Neuronal stem cell (in vitro differentiated cells): Measurements from ENCODE around the gene DEFB114.

ENCODE experiments used
- DNase-seq: peaks from one replicate; pipeline ENCODE4 v3.0.0-alpha.2; 2013; ENCODE audit warnings: low spot score
- H2AFZ ChIP-seq: one replicate; pipeline ENCODE4 v1.6.1; 2013; ENCODE audit warnings: mild to moderate bottlenecking, low read length, inconsistent platforms
- H2AK5ac ChIP-seq: 2 replicates; pipeline ENCODE4 v1.6.1; 2013; ENCODE audit warnings: low read depth, mild to moderate bottlenecking, inconsistent platforms, low read length, moderate library complexity, mixed read lengths
- H2BK120ac ChIP-seq: 2 replicates; pipeline ENCODE4 v1.6.1; 2013; ENCODE audit warnings: low read depth, mild to moderate bottlenecking, inconsistent platforms, low read length, moderate library complexity, mixed read lengths
- H2BK12ac ChIP-seq: one replicate; pipeline ENCODE4 v1.6.1; 2013; ENCODE audit warnings: low read length, inconsistent platforms
- H2BK15ac ChIP-seq: 2 replicates; pipeline ENCODE4 v1.6.1; 2013; ENCODE audit warnings: mild to moderate bottlenecking, low read length, inconsistent platforms, mixed read lengths
- H2BK5ac ChIP-seq: one replicate; pipeline ENCODE4 v1.6.1; 2013; ENCODE audit warnings: inconsistent platforms, mild to moderate bottlenecking, low read length, moderate library complexity
- H3K14ac ChIP-seq: one replicate; pipeline ENCODE4 v1.6.1; 2013; ENCODE audit warnings: low read length, inconsistent platforms
- H3K18ac ChIP-seq: 2 replicates; pipeline ENCODE4 v1.6.1; 2013; ENCODE audit warnings: low read length, inconsistent platforms
- H3K23ac ChIP-seq: 2 replicates; pipeline ENCODE4 v1.6.1; 2013; ENCODE audit warnings: low read depth, mild to moderate bottlenecking, mixed read lengths, low read length, inconsistent platforms; ENCODE audit not compliant: poor library complexity
- H3K27ac ChIP-seq: replicated peaks from 3 replicates; pipeline ENCODE4 v1.5.1; 2013; ENCODE audit warnings: low read length, inconsistent platforms
- H3K27me3 ChIP-seq, 3 experiments: 2 replicates each; pipeline ENCODE4 v1.6.1; 2013; ENCODE audit warnings: low read length in 3 of 3, mild to moderate bottlenecking in 2 of 3, inconsistent platforms in 1 of 3, low read depth in 1 of 3, mixed read lengths in 1 of 3, moderate library complexity in 1 of 3; ENCODE audit not compliant: control insufficient read depth in 3 of 3, insufficient read depth in 3 of 3
- H3K36me3 ChIP-seq, 2 donors: replicated peaks in 1 of 2; 2 replicates each; pipeline ENCODE4 v1.6.1; 2013; ENCODE audit warnings: low read length in 2 of 2; ENCODE audit not compliant: control insufficient read depth in 2 of 2, insufficient read depth in 2 of 2
- H3K4ac ChIP-seq: 2 replicates; pipeline ENCODE4 v1.6.1; 2013; ENCODE audit warnings: inconsistent platforms, mild to moderate bottlenecking, low read length, moderate library complexity
- H3K4me1 ChIP-seq, 2 donors: 1 replicate in 1 of 2; 2 replicates in 1 of 2; pipeline ENCODE4 v1.6.1; 2013; ENCODE audit warnings: low read length in 2 of 2, low read depth in 1 of 2; ENCODE audit not compliant: control insufficient read depth in 2 of 2, insufficient read depth in 1 of 2
- H3K4me2 ChIP-seq: one replicate; pipeline ENCODE4 v1.6.1; 2013; ENCODE audit warnings: mild to moderate bottlenecking, low read length, inconsistent platforms; ENCODE audit not compliant: insufficient read depth, poor library complexity, severe bottlenecking
- H3K4me3 ChIP-seq, 2 donors: 2 replicates each; pipeline ENCODE4 v1.5.1; 2013; ENCODE audit warnings: low read length in 2 of 2, mild to moderate bottlenecking in 2 of 2, inconsistent platforms in 1 of 2, moderate library complexity in 1 of 2
- H3K79me1 ChIP-seq: one replicate; pipeline ENCODE4 v1.6.1; 2013; ENCODE audit warnings: low read depth, mild to moderate bottlenecking, inconsistent platforms, low read length, moderate library complexity
- H3K9ac ChIP-seq: one replicate; pipeline ENCODE4 v1.6.1; 2013; ENCODE audit warnings: mild to moderate bottlenecking, low read depth, low read length, inconsistent platforms; ENCODE audit not compliant: poor library complexity
- H3K9me3 ChIP-seq, 2 donors: replicated peaks in 1 of 2; 2 replicates each; pipeline versions ENCODE3 to v1.6.1; 2013; ENCODE audit warnings: low read length in 2 of 2, mild to moderate bottlenecking in 2 of 2, inconsistent platforms in 1 of 2, low read depth in 1 of 2, mixed read lengths in 1 of 2, moderate library complexity in 1 of 2; ENCODE audit not compliant: control insufficient read depth in 2 of 2, insufficient read depth in 1 of 2
- H4K8ac ChIP-seq: one replicate; pipeline ENCODE4 v1.6.1; 2013; ENCODE audit warnings: low read depth, mild to moderate bottlenecking, inconsistent platforms, low read length, moderate library complexity
- H4K91ac ChIP-seq: one replicate; pipeline ENCODE4 v1.6.1; 2013; ENCODE audit warnings: low read length, low read depth, mild to moderate bottlenecking, inconsistent platforms; ENCODE audit not compliant: poor library complexity
- WGBS, 2 donors: extraction: QIAGEN DNeasy Blood & Tissue Kit; methylation state at CpG; one replicate each; pipeline ENCODE4 v1.1.7; 2013; ENCODE audit warnings: missing lambda C conversion rate in 2 of 2, mixed read lengths in 1 of 2; ENCODE audit not compliant: insufficient read length in 2 of 2, insufficient replicate concordance in 1 of 2; ENCODE audit errors: extremely low coverage in 2 of 2; 5-methylcytosine and 5-hydroxymethylcytosine counted together

Gene DEFB114

GRCh38 chr6:49951926-49952325 is 12.0 kb downstream of the DEFB114 start:
- Histone ChIP-seq H3K27me3 (no peaks in the 10 kb centered on the region), H3K36me3 (no peaks in the 10 kb centered on the region), H3K9me3 (no peaks in the 10 kb centered on the region), H4K91ac (no peak overlapping the region), H3K27ac (no peak overlapping the region), H3K18ac (no peak overlapping the region), H3K23ac (no peak overlapping the region), H2AK5ac (no peak overlapping the region), H3K4me1 (no peaks in the 10 kb centered on the region), H2BK120ac (no peak overlapping the region), H2AFZ (no peak overlapping the region), H3K79me1 (no peaks in the 10 kb centered on the region), H2BK15ac (no peak overlapping the region), H3K9ac (no peak overlapping the region), H3K4me3 (no peak overlapping the region), H4K8ac (no peak overlapping the region), H3K14ac (no peak overlapping the region), H3K4ac (no peak overlapping the region), H3K4me2 (no peak overlapping the region), H2BK5ac (no peak overlapping the region), H2BK12ac (no peak overlapping the region)
- WGBS, 2 donors, result no CpG with 5 or more reads among the region's 2 CpGs
- no peak for DNase-seq

DNA sequence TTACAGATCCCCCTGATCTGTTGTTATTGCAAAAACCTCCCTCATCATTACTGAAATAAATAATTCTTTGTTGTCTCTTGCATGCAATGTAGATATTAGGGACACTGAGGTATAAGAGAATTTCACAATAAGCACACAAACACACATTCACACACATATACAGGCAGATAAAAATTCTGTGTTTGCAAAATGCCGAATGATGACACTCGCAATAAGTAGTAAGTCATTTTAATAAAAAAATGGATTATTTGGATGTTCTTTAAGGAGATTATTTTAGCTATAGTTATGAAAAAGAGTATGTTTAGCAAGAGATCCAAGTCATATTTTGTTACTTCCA is 13.6 kb downstream of the DEFB114 start:
- Histone ChIP-seq H4K8ac (no peak overlapping the region), H4K91ac (no peak overlapping the region), H3K4me3 (no peak overlapping the region), H2BK12ac (no peak overlapping the region), H3K18ac (no peak overlapping the region), H2BK15ac (no peak overlapping the region), H3K36me3 (no peaks in the 10 kb centered on the region), H3K4me2 (no peak overlapping the region), H3K23ac (no peak overlapping the region), H2AK5ac (no peak overlapping the region), H3K14ac (no peak overlapping the region), H3K9me3 (no peaks in the 10 kb centered on the region), H2BK120ac (no peak overlapping the region), H3K4me1 (no peaks in the 10 kb centered on the region), H3K27ac (no peak overlapping the region), H3K4ac (no peak overlapping the region), H2AFZ (no peak overlapping the region), H3K79me1 (no peaks in the 10 kb centered on the region), H3K27me3 (no peaks in the 10 kb centered on the region), H3K9ac (no peak overlapping the region), H2BK5ac (no peak overlapping the region)
- DNase-seq, result no peak
- no CpG with 5 or more reads among the region's 2 CpGs for WGBS, 2 donors

- H2BK12ac ChIP-seq, result no peak overlapping the region
- H3K27me3 ChIP-seq, result no peaks in the 10 kb centered on the region
- H3K4me2 ChIP-seq, result no peak overlapping the region
- H2AFZ ChIP-seq, result no peak overlapping the region
- H3K4me3 ChIP-seq, result no peak overlapping the region
- H3K14ac ChIP-seq, result no peak overlapping the region
- H2BK5ac ChIP-seq, result no peak overlapping the region
- no peaks in the 10 kb centered on the region for H3K36me3 ChIP-seq
- H3K4me1 ChIP-seq, result no peaks in the 10 kb centered on the region
- no peak overlapping the region for H4K8ac ChIP-seq
- H3K23ac ChIP-seq, result no peak overlapping the region
- no peak for DNase-seq
- no peak overlapping the region for H3K27ac ChIP-seq
- H3K9me3 ChIP-seq, result no peaks in the 10 kb centered on the region
- no peak overlapping the region for H3K4ac ChIP-seq
- no peak overlapping the region for H3K9ac ChIP-seq
- no peak overlapping the region for H2AK5ac ChIP-seq
- no peak overlapping the region for H2BK120ac ChIP-seq
- no peaks in the 10 kb centered on the region for H3K79me1 ChIP-seq
- no peak overlapping the region for H4K91ac ChIP-seq
- H3K18ac ChIP-seq, result no peak overlapping the region
- H2BK15ac ChIP-seq, result no peak overlapping the region
- WGBS, 2 donors, result no CpG with 5 or more reads among the region's 4 CpGs
Observed at GRCh38 chr6:49949062-49949461, 14.9 kb downstream of the DEFB114 start.

- Histone ChIP-seq H3K27me3 (no peaks in the 10 kb centered on the region), H3K36me3 (no peaks in the 10 kb centered on the region), H4K8ac (no peak overlapping the region), H2AFZ (no peak overlapping the region), H2BK5ac (no peak overlapping the region), H3K9me3 (no peaks in the 10 kb centered on the region), H3K4me3 (no peak overlapping the region), H2BK12ac (no peak overlapping the region), H3K27ac (no peak overlapping the region), H3K4me1 (no peaks in the 10 kb centered on the region), H3K79me1 (no peaks in the 10 kb centered on the region), H2BK15ac (no peak overlapping the region), H4K91ac (no peak overlapping the region), H3K9ac (no peak overlapping the region), H2AK5ac (no peak overlapping the region), H3K14ac (no peak overlapping the region), H3K23ac (no peak overlapping the region), H2BK120ac (no peak overlapping the region), H3K4me2 (no peak overlapping the region), H3K4ac (no peak overlapping the region), H3K18ac (no peak overlapping the region)
- WGBS, 2 donors, result no CpG with 5 or more reads among the region's 2 CpGs
- DNase-seq, result no peak
Observed at GRCh38 chr6:49946835-49947234, 17.1 kb downstream of the DEFB114 start.
